ENCODE data around the gene ATG9B.
"Not testable (repeated sequence)": the region's sequence is repeated elsewhere in the genome, so short reads cannot be mapped to it uniquely, and the experiment has no call there.

Gene ATG9B

DNA sequence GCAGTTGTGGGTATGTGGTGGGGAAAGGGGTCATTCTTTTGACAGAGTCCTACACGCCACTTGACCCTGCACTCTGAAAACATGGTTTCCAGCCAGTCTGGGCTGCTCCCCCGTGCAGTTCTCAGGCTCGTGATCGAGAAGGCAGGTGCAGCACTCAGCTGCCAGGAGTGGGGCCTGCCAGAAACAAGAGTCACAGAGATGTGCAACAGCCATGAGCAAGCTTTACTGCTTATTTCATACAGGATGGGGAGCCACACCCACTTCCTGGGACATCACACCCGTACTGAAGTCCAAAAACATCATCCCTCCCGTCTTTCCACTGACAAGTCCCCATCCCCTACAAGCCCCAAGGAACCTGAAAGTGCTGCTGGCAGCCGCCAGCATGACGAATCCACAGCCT, 9.3 kb downstream of the ATG9B start:
- DNase-seq: no peak

DNA sequence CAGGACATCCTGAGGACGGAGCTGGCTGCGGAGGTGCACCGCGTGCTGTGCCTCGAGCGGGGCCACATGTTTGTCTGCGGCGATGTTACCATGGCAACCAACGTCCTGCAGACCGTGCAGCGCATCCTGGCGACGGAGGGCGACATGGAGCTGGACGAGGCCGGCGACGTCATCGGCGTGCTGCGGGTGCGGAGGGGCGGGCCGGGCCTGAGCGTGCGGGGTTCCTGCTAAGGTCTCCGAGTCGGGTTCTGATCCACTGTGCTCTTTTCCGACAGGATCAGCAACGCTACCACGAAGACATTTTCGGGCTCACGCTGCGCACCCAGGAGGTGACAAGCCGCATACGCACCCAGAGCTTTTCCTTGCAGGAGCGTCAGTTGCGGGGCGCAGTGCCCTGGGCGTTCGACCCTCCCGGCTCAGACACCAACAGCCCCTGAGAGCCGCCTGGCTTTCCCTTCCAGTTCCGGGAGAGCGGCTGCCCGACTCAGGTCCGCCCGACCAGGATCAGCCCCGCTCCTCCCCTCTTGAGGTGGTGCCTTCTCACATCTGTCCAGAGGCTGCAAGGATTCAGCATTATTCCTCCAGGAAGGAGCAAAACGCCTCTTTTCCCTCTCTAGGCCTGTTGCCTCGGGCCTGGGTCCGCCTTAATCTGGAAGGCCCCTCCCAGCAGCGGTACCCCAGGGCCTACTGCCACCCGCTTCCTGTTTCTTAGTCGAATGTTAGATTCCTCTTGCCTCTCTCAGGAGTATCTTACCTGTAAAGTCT, 10.4 kb downstream of the ATG9B start:
- peak; percentile 86 for DNase-seq

DNA sequence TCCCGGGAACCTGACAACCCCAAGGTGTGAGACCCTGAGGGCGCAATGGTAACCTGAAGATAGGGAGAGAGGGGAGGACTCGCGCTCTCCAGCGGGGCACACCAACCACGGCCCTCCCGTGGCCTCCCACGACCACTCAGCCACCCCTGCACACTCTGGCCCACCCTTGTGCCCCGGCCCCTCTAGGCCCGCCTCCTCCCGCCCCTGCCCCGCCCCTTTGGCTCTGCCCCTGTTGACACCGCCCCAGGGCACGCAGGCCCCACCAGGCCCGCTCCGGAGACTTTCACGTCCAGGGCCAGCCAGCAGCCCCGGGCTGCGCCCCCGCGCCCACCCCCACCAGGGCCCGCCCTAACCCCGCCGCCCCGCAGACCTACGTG, 10.9 kb downstream of the ATG9B start:
- no peak for DNase-seq

DNA sequence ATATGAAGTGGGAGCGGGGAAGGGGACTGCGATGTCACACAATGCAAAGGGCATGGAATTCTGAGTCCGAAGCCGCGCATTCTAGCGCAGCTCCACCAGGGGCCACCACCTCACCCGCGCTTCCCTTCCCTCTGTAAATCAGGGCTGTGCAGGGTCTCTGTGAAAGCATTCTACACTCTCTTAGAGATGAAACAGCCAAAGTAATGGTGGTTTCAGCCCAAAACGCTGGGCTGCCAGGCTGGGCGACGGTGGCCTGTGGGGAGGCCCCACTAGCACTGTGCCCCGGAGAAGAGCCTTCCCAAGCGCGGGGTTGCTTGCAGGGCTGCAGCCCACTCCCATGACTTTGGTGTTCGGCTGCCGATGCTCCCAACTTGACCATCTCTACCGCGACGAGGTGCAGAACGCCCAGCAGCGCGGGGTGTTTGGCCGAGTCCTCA, 11.4 kb downstream of the ATG9B start:
- no peak for DNase-seq

DNA sequence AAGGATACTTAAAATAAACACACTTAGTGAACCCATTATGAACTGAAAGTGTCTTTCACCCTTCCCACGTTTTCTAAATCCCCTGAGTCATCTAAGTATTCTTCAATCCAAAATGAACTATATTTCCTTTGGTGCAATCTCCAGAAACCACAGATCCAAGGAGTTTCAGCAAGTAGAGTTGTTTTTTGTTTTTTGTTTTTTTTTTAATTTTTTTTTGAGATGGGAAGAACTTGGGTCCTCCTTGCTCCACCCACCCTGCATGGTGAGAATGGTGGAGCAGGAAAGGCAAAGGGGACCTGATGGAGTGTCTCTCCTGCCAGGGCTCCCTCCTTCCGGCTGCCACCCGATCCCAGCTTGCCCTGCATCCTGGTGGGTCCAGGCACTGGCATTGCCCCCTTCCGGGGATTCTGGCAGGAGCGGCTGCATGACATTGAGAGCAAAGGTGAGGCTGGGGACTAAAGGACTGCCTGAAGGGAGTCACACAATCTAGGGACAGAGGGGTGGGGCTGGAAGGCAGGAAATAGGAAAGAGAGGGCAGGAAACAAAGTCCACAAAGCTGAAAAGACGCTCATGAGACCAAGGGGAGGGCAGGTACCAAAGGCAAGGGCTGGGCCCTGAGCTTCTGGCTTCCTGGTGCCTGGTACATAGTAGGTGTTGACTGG, 12.1 kb downstream of the ATG9B start:
- DNase-seq: no peak

DNA sequence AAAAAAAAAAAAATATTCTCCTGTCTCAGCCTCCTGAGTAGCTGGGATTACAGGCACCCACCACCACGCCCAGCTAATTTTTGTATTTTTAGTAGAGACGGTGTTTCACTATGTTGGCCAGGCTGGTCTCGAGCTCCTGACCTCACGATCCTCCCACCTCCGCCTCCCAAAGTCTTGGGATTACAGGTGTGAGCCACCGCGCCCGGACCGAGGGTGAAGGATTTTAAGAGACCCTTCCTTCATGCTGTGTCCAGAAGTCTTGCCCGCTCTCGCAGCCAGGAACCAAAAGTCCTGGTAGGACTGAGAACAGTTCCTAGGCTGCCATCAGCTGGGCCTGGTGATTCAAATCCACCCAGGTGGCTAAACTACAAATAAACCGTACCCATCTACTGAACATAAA, 12.7 kb downstream of the ATG9B start:
- DNase-seq: not testable (repeated sequence)

DNA sequence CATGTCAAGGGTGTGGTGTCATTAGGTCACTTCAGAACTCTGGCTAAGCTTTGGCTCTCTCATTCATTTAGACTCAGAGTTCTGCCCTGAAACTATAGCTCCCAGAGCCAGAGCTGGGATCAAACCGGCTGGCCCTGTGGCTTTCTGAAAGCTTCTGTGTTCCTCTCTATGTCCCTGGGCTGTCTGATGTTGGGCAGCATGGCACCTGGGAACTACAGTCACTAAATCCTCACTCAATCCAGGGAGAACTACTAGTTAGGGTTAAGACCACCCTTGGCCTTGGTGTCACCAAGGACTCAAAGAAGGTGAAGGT, 13.2 kb downstream of the ATG9B start:
- no peak for DNase-seq

DNA sequence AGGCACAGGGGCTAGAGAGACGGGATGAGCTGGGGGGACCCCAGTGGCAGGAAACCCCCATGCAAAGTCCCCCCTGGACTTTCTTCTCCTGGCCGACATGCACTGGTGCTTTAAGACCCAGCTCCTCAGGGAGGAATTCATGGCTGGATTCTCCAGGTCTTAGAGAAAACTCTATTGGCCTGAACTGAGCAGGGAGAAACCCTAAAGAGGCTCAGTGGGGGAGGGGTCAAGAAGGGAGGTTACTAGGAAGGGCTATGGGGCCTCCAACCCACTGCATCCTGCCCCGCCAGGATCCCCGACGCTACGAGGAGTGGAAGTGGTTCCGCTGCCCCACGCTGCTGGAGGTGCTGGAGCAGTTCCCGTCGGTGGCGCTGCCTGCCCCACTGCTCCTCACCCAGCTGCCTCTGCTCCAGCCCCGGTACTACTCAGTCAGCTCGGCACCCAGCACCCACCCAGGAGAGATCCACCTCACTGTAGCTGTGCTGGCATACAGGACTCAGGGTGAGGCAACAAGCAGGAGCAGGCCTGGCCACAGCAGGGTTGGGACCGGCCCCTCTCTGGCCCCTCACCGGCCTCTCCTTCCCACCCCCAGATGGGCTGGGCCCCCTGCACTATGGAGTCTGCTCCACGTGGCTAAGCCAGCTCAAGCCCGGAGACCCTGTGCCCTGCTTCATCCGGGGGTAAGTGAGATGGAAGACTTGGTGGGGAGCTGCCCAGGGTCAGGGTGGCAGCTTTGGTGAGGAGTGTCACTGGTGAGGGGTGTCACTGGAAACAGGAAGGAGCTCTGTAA, 13.8 kb downstream of the ATG9B start:
- DNase-seq: peak; percentile 46

DNA sequence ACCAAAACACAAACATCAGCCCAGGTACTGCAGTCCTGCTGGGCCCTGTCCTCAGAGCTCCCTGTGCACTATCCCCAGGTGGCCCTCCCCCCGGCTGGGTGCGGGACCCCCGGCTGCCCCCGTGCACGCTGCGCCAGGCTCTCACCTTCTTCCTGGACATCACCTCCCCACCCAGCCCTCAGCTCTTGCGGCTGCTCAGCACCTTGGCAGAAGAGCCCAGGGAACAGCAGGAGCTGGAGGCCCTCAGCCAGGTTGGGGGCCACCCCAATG, 14.3 kb downstream of the ATG9B start:
- DNase-seq: no peak

DNA sequence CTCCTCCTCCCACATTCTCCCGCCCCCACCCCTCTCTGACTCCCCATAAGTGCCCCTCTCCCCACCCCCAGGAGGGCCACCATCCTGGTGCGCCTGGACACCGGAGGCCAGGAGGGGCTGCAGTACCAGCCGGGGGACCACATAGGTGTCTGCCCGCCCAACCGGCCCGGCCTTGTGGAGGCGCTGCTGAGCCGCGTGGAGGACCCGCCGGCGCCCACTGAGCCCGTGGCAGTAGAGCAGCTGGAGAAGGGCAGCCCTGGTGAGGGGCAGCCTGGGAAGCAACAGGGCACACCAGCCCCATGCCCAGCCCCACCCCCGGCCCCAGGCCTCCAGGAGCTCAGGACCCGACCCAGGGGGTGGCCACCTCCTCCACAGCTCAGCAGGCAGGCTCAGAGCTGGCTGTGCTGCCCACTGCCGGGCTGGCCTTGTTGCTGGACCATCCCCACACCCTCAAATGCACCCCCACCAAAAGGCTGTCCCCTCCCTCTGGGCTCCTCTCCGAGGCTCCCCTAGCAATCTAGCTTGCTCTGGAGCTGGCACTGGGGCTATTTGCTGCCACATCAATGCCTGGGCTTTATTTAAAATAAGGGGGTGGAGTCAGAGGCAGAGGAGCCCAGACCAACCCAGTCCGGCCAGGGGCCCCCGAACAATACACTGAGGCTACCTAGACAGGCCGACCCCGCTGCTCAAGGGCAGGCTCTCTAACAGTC, 14.8 kb downstream of the ATG9B start:
- no peak for DNase-seq

DNA sequence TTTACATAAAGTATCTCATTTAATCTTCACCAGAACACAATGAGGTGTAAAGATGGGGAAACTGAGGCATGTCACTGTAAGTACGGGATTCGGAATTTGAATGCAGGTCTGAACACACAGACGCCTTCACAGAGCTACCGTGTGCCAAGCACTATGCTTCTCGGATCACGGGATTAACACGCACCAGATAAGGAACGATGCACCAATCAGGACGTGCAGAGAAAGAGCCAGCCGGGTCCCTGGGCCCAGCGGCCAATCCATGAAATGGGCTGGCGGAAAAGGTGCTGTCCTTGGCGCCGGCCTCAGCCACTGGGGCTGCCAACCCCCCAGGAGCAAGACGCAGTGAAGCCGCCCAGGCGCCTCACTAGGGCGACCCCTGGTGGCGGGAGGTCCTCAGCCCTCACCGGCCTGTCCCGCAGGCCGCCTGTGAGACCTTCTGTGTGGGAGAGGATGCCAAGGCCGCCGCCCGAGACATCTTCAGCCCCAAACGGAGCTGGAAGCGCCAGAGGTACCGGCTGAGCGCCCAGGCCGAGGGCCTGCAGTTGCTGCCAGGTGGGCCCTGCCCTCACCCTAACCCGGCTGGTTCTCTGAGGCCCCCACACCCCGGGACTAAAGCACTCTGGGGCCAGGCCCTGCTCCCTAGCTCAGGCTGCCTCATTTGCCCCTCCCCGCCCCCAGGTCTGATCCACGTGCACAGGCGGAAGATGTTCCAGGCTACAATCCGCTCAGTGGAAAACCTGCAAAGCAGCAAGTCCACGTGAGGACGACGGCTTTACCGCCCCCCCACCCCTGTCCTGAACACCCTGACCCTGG, 15.6 kb downstream of the ATG9B start:
- DNase-seq: peak; percentile 85

DNA sequence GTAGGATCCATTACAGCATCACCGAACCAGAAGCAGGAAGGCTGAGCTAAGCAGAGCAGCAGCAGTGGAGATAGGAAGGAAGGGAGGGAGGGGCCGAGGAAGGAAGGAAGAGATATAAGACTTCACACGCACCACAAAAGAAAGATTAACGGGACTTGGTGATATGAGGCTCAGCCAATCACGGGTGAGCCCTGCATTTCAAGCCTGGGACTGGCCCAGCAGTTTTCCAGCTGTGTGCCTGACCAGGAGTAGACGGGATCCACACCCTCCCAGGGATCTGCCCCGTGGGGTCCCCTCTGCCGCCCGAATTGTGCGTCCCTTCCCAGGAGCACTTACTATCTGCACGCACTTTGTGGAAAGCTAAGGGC, 16.2 kb downstream of the ATG9B start:
- no peak for DNase-seq

DNA sequence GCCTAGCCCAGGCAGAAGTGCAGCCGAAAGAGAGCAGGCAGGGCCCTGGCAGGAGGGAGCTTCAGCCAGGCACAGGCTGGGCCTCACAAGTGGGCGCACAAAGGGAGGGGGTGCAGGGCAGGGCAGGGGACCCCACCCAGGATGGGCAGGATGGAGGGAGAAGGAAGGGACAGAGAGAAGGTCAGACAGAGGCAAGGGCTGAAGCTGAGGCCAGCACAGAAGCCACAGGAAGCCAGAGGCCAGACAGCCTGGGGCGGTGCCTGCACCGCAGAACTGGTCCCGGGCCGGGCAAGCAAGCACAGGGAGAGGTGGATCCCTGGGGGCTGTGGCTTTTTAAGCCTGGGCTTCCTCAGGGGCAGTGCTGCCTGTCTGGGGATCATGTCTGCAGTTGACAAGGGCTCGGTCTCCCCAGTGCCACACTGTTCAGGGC, 16.8 kb downstream of the ATG9B start:
- DNase-seq: no peak

DNA sequence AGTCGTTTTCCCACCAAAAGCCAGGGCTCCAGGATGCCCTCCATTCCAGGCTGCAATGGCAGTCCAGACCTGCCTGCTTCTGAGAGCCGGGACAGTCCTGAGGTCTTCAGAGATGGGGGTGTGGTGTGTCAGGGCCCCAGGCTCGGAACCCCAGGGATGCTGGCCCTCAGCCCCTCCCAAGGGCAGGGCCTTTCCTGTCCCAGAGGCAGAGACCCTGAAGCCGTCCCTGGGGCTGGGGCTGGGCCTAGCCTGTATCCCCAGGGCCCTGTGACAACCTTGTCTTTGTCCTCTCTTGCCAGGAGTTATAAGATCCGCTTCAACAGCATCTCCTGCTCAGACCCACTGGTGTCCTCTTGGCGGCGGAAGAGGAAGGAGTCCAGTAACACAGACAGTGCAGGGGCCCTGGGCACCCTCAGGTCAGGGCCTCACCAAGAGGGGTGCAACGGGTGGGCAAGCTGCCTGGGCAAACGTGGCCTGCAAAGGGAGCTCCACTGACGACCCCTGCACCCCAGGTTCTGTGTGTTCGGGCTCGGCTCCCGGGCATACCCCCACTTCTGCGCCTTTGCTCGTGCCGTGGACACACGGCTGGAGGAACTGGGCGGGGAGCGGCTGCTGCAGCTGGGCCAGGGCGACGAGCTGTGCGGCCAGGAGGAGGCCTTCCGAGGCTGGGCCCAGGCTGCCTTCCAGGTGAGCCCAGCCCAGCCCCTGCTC, 17.5 kb downstream of the ATG9B start:
- DNase-seq: no peak

DNA sequence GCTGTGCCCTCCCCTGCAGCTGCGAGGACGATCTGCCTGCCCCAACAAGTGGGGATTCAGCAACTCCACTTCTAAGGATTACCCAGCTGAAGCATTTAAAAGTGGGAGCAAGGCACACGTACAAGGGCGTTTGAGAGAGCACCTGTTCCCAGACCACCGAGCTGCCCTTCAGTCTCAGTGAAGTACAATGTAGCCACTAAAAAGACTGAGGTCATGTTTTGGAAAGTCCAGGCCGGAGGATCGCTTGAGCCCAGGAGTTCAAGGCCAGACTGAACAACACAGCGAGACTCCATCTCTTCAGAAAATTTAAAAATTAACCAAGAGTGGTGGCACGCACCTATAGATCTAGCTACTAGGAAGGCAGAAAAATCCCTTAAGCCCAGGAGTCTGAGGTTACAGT, 18.7 kb downstream of the ATG9B start:
- no peak for DNase-seq

DNA sequence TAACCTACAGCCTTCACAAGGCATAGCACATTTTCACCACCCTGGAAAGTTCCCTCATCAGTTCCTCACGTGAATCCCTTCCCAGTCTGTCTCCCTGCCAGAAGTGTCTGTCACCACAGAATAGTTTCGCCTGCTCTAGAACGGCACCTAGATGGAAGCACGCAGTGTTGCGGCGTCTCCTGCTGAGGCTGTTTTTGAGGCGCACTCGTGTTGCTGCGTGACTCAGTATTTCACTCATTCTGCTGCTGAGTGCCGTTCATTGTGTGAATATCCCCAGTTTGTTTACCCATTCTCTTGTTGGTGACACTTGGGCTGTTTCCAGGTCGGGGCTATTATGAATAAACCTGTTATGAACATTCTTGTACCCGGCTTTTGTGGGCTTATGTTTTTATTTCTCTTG, 20.7 kb downstream of the ATG9B start:
- DNase-seq: no peak

DNA sequence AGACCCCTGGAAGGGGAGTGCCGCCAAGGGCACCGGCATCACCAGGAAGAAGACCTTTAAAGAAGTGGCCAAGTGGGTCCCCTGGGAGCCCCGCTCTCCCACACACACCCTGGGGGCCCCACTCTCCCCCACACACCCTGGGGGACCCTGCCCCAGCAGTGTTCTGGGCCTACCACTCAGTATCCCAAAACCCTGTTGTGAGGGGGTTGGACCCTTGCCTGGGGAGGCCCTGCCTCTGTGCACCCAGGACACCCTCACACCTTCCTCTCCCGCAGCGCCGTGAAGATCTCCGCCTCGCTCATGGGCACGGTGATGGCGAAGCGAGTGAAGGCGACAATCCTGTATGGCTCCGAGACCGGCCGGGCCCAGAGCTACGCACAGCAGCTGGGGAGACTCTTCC, 22.7 kb downstream of the ATG9B start:
- no peak for DNase-seq

DNA sequence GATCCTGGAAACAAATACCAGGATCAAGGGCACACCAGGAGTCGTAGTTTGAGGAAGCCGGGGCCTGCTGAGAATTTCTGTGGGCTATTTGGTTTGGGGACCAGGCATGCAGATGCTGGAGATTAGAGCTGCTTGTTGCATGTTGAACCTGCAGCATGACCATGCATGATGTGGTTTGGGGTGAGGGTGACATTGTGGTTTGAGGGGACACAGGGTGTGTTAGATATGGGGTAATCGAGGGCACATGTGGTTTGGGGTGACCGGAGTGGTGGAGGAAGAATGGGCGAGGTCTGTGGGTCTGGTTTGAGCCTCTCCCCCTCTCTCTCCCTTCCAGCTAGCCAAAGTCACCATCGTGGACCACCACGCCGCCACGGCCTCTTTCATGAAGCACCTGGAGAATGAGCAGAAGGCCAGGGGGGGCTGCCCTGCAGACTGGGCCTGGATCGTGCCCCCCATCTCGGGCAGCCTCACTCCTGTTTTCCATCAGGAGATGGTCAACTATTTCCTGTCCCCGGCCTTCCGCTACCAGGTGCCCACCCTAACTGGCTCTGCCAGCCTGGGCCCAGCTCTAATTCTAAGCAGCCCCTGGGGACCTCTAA, 23.3 kb downstream of the ATG9B start:
- DNase-seq: no peak

DNA sequence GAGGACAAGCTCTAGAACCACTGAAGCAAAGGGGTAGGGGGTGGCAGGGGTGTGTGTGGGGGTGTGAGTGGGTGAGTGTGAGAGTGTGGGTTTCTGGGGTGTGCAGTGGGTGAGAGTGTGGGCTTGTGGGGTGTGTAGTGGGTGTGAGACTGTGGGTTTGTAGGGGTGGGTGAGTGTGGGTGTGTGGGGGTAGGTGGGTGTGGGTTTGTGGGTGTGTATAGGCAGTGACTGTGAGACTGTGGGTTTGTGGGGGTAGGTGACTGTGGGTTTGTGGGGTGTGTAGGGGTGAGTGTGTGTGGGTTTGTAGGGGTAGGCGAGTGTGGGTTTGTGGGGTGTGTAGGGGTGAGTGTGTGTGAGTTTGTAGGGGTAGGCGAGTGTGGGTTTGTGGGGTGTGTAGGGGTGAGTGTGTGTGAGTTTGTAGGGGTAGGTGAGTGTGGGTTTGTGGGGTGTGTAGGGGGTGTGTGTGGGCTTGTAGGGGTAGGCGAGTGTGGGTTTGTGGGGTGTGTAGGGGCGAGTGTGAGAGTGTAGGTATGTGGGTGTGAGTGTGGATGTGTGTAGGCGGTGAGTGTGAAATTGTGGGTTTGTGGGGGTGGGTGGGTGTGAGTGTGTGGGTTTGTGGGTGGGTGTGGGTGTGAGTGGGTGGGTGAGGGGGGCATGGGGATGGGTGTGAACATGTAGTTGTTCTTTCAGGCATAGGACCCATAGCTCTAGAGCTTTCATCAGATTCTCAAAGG, 24.6 kb downstream of the ATG9B start:
- DNase-seq: no peak

DNA sequence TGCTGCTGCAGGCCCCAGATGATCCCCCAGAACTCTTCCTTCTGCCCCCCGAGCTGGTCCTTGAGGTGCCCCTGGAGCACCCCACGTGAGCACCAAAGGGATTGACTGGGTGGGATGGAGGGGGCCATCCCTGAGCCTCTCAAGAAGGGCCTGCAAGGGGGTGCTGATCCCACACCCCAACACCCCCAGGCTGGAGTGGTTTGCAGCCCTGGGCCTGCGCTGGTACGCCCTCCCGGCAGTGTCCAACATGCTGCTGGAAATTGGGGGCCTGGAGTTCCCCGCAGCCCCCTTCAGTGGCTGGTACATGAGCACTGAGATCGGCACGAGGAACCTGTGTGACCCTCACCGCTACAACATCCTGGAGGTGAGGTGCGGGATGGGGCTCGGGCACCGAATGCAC, 25.3 kb downstream of the ATG9B start:
- DNase-seq: no peak

DNA sequence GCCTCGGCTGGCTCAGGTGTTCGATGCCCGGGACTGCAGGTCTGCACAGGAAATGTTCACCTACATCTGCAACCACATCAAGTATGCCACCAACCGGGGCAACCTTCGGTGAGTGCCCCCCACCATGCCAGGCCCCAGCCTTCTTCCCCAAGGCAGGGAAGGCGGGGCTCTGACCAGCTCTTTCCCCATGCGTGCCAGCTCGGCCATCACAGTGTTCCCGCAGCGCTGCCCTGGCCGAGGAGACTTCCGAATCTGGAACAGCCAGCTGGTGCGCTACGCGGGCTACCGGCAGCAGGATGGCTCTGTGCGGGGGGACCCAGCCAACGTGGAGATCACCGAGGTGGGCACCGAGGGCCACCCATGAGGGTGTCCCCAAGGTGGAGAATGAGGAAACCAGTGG, 26.0 kb downstream of the ATG9B start:
- no peak for DNase-seq
